Stimulated activated naive CD8-positive, alpha-beta T cell treated with anti-CD3 and anti-CD28 coated beads, Interleukin-15, Interleukin-2, amounts not matched to agents 100 ng/mL and 50 ng/mL, for 24 hours (primary cell): ENCODE measurements around the gene AMPD3.

Experiments
- H3K27ac Mint-ChIP-seq: one replicate; pipeline ENCODE4 v1.8.0; 2021; ENCODE audit warnings: mild to moderate bottlenecking, mixed read lengths
- H3K27me3 Mint-ChIP-seq: one replicate; pipeline ENCODE4 v1.8.0; 2021; ENCODE audit warnings: mixed read lengths
- H3K36me3 Mint-ChIP-seq: one replicate; pipeline ENCODE4 v1.8.0; 2021; ENCODE audit warnings: low read depth, mixed read lengths
- H3K4me1 Mint-ChIP-seq: one replicate; pipeline ENCODE4 v1.8.0; 2021; ENCODE audit warnings: low read depth, mixed read lengths
- H3K4me3 Mint-ChIP-seq: one replicate; pipeline ENCODE4 v1.8.0; 2021; ENCODE audit warnings: mild to moderate bottlenecking, mixed read lengths
- H3K9me3 Mint-ChIP-seq: one replicate; pipeline ENCODE4 v1.8.0; 2021; ENCODE audit warnings: mixed read lengths

The AMPD3 gene

DNA sequence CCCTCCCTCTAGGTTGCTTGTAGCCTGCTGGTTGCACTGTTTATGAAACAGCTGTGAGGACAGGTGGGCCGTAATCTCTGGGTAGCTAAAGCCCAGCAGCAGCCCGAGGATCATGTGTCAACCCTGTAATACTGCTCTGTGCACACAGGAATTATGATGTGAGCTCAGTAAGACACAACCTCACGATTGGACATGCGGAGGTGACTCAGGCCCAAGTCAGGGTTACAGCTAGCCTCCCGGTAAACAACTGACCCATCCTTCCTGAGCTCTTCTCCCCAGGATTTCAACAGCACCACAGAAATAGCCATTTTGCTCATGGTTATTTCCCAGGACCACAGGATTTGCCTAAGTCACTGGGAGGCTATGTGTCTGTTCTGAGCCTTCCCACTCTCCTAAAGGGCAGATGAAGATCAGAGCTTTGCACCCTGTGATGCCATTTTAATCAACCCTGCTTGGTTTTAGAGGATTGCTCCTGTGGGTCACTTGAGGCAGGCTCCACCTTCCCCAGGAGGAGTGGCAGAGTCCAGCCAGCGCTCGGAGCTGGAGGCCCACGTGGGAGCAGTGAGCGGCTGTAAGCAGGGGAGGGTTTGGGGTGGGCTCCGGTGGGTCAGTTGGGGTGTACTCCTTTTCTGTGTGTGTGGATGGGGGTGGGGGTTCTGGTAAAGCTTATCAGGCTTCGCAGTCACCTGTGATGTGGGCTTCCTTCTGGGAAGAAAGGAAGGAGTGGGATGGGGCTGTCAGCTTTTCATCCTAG is at the start of gene AMPD3:
Gene AMPD3 (plus strand): TSS at position 387 of the 754 bp plus-strand sequence. CDS start 6,256 bp downstream, outside the sequence.
- Mint-ChIP-seq H3K27ac (peak within 1 kb of the TSS; percentile 93), H3K9me3 (no peaks in the 10 kb centered on the region), H3K4me3 (peak within 1 kb of the TSS; percentile 89), H3K4me1 (peaks cover 91% of the 10 kb centered on the region), H3K27me3 (no peaks in the 10 kb centered on the region), H3K36me3 (peaks cover 4% of the 10 kb centered on the region)

DNA sequence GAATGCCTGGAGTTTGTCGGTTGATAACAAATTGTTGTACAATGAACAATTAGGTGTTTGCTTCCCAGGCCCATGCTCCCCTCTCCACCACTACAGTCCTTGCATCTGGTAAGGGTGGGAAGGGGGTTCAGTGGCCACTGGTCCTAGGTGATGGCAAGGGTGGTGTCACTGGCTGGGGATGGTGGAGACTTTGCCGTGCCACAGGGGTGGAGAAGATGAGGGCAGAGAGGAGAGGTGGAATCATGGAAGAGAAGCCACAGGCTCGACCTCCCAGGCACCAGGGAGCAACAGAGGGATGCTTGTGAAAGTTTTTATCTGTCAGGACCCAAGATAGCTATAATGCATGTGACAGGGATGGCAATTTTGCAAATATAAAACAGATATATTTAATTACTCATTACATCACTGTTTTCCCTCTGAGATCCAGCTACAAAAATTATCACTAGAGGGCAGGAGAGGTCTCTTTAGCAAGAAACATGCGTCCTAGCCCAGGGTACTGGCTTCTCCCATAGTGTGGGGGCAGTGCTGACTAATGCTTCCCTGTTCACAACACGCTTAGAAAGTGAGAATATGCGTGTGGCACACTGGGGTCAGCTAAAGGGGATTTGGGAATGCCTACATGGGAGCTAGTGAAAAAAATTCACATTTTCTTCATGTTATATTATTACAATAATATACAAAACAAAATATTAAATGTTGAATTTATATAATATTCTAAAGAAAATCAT is 49.0 kb upstream of the AMPD3 start:
- no peak overlapping the region for H3K27ac Mint-ChIP-seq
- no peaks in the 10 kb centered on the region for H3K27me3 Mint-ChIP-seq
- peaks cover 12% of the 10 kb centered on the region for H3K4me1 Mint-ChIP-seq
- H3K36me3 Mint-ChIP-seq: no peaks in the 10 kb centered on the region
- H3K4me3 Mint-ChIP-seq: no peak overlapping the region
- H3K9me3 Mint-ChIP-seq: no peaks in the 10 kb centered on the region

DNA sequence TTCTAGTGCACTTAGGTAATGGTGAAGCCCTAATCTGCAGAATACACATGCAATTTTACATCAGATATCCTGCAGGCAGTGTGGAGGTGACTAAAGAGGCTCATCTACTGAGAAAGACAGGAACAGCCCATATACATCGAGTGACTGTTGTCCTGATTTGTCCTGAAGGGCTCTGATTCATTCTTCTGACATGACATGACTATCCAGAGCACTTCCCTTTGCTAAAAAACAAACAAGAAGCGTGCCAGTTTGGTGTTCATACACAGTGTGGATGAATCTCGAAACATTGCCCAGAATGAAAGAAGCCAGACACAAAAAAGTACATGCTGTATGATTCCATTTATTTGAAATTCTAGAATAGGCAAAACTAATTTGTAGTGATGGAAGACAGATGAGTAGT is 48.0 kb upstream of the AMPD3 start:
- H3K27ac Mint-ChIP-seq: no peak overlapping the region
- H3K4me3 Mint-ChIP-seq: no peak overlapping the region
- peaks cover 12% of the 10 kb centered on the region for H3K4me1 Mint-ChIP-seq
- H3K9me3 Mint-ChIP-seq: no peaks in the 10 kb centered on the region
- no peaks in the 10 kb centered on the region for H3K27me3 Mint-ChIP-seq
- H3K36me3 Mint-ChIP-seq: no peaks in the 10 kb centered on the region

DNA sequence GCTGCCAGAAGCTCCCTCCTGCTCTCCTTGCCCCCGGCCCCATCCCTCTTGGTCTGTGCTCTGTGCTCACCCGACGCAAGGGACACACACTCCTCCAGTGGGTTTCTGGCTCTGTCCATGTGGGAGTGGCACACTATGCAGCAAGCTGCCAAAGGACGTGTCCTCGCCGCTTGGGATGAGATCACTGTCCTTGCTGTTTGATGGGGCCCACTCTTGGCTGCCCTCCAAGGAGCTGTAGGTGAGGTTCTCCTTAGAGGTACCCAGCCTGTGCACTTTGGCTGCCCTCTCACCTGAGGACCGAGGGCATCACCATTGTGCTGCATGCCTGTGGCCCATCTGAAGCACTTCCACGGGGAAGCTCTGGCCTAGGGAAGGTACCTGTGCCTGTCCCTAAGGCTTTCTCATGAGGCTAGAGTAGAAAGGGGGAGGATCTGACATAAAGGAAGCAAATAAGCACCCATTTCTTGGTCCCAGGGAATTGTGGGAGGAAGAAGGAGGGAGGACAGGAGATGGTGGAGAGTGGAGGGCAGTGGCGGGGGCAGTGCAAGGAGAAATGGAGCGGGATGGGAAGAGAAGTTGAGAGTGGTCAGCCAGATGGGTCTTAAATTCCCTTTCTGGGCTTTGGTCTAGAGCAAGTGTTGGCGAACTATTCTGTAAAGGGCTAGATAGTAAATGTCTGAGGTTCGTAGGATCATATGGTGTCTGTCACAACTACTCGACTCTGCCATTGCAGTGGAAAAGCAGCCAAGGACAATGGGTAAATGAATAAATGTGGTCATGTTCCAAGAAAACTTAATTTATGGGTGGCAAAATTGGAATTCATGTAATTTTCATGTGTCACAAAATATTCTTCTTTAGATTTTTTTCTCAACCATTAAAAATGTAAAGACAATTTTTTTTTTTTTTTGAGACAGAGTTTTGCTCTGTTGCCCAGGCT is 47.0 kb upstream of the AMPD3 start:
- no peaks in the 10 kb centered on the region for H3K36me3 Mint-ChIP-seq
- H3K4me3 Mint-ChIP-seq: no peak overlapping the region
- no peaks in the 10 kb centered on the region for H3K27me3 Mint-ChIP-seq
- H3K4me1 Mint-ChIP-seq: peaks cover 12% of the 10 kb centered on the region
- no peak overlapping the region for H3K27ac Mint-ChIP-seq
- H3K9me3 Mint-ChIP-seq: no peaks in the 10 kb centered on the region

DNA sequence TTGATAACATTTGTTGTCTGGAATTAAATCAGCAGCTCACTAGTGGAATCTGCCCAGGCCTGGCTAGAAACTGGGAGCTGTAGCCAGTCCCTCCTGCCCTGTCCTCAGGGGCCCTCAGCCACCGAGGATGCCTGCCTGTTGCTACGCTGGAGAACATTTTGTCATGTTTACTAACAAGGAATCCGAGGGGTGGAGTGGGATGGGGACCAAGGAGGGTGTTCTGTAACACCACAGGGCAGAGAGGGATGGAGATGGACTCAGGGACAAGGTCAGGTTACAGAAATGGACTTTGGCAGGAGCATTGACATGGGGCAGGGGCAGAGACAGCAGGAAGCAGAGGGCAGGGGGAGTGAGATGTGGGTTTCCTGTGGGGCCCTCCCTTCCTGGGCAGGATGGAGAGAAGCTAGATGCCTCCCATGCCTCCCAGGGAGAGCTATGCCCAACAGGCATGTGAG is 45.8 kb upstream of the AMPD3 start:
- Mint-ChIP-seq H3K27me3 (no peaks in the 10 kb centered on the region), H3K36me3 (no peaks in the 10 kb centered on the region), H3K9me3 (no peaks in the 10 kb centered on the region), H3K27ac (no peak overlapping the region), H3K4me3 (no peak overlapping the region), H3K4me1 (peaks cover 20% of the 10 kb centered on the region)

DNA sequence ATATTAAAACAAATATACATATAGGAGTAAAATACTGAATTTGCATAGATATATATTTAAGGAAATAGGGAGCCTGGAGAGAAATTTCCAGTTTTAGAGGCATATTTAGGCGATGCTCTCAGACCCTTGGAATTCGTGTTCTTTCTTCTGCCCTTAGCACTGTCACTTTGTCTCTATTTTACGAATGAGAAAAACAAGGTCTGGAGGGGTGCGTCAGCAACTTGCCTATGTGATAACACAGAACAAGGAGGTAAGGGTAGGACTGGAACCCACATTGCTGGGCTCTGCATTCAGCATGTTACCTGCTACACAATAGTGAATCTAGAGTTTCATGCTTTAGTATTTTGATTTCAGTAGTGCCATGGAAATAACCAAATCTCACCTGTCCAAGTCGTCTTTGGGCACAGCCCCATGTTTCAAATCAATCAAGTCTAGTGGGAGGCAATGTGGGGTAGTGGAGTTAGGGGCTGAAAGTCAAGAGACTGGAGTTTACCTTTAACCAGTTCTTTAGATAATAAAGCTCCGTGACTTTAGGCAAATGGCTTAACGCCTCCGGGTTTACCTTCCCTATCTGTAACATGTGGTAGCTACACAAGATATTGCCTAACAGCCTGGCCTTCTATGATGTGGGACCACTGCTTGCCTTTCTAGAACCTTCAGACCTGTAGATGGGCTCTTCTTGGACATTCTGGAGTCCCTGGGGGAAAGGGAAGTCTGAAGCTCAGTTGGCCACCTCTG is 44.8 kb upstream of the AMPD3 start:
- no peak overlapping the region for H3K27ac Mint-ChIP-seq
- peaks cover 30% of the 10 kb centered on the region for H3K4me1 Mint-ChIP-seq
- H3K36me3 Mint-ChIP-seq: no peaks in the 10 kb centered on the region
- H3K4me3 Mint-ChIP-seq: no peak overlapping the region
- H3K27me3 Mint-ChIP-seq: peaks cover 1% of the 10 kb centered on the region
- H3K9me3 Mint-ChIP-seq: no peaks in the 10 kb centered on the region

DNA sequence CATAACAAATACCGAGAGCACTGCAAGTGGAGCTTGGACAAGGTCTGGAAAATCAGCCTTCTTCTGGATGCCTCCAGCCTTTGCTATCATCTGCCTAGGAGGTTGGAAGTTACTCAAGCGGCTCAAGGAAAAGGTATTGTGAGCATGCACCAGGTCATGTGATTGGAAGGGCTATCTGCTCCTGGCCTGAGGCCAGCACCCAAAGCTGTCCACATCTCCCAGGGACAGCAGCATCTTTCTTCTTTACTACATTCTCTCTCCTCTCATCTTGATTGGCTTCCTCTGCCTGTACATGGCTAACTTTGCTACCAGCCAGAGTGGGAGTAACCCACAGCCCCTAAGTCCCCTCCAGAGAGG is 44.2 kb upstream of the AMPD3 start:
- Mint-ChIP-seq H3K4me1 (peaks cover 32% of the 10 kb centered on the region), H3K36me3 (no peaks in the 10 kb centered on the region), H3K27ac (no peak overlapping the region), H3K27me3 (peaks cover 3% of the 10 kb centered on the region), H3K4me3 (no peak overlapping the region), H3K9me3 (no peaks in the 10 kb centered on the region)

DNA sequence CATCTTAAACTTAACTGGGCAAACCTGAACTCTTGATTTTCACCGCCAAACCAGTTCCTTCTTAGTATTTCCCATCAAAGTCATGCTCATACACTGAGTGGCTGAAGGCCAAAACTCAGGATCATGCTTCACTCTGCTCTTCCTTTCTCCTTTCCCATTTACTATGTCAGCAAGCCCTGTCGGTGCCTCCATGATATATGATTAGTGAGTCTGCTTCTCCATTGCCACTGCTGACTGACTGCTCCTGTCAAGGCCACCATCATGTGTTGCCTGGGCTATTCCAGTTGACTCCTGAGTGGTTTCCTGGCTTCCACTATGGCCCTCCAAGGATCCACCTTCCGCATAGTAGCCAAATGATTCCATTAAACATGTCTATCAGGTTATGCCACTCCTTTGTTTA is 42.8 kb upstream of the AMPD3 start:
- Mint-ChIP-seq H3K27me3 (peaks cover 8% of the 10 kb centered on the region), H3K9me3 (no peaks in the 10 kb centered on the region), H3K4me1 (peaks cover 29% of the 10 kb centered on the region), H3K27ac (no peak overlapping the region), H3K4me3 (no peak overlapping the region), H3K36me3 (no peaks in the 10 kb centered on the region)

DNA sequence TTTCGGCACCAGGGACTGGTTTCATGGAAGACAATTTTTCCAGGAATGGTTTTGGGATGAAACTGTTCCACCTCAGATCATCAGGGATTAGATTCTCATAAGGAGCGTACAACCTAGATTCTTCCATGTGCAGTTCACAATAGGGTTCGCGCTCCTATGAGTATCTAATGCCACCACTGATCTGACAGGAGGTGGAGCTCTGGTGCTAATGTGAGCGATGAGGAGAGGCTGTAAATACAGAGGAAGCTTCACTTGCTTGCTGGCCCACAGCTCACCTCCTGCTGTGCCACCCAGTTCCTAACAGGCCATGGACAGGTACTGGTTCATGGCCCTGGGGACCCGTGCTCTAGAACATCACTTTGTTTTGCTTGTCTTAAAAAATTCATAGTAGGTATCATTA is 41.8 kb upstream of the AMPD3 start:
- H3K4me3 Mint-ChIP-seq: no peak overlapping the region
- peaks cover 29% of the 10 kb centered on the region for H3K4me1 Mint-ChIP-seq
- no peaks in the 10 kb centered on the region for H3K36me3 Mint-ChIP-seq
- H3K27ac Mint-ChIP-seq: no peak overlapping the region
- H3K27me3 Mint-ChIP-seq: peaks cover 8% of the 10 kb centered on the region
- H3K9me3 Mint-ChIP-seq: no peaks in the 10 kb centered on the region

DNA sequence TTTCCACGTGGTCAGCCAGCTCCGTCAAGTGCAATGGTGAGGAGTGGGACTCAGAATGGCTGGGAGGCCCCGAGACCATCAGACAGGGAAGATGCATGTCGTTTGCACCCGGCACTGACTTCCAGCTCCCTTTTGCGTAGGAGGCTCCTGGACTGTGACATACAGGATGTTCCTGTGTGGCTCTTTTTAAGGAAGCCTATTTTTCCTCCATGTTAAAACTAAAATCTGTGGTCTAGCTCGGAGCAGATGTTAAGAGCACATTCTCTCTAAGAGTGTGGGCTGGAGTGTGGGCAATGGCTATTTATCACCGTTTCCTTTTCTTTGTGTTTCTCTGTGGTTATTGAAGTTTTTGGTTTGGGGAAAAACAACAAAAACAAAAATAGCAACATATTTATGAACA is 40.9 kb upstream of the AMPD3 start:
- H3K27me3 Mint-ChIP-seq: peaks cover 8% of the 10 kb centered on the region
- no peak overlapping the region for H3K4me3 Mint-ChIP-seq
- H3K4me1 Mint-ChIP-seq: peaks cover 27% of the 10 kb centered on the region
- no peak overlapping the region for H3K27ac Mint-ChIP-seq
- H3K9me3 Mint-ChIP-seq: no peaks in the 10 kb centered on the region
- no peaks in the 10 kb centered on the region for H3K36me3 Mint-ChIP-seq

DNA sequence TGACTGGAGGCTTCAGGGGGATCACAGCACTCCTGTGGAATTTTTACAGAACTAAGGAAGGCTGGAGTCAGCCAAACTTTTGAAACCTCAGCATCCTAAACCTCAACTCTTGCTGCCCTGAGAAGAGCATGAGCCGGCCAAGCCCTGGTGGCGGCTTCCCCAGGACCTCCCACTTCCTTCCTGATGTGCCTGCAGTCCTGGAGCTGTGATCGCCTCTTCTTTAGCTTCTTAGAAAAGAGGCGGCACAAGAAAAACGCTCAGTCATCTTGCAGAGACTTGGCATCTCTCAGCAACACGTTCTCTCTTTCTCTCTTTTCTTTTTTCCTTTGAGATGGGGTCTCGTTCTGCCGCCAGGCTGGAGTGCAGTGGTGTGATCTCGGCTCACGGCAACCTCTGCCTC is 40.4 kb upstream of the AMPD3 start:
- H3K36me3 Mint-ChIP-seq: no peaks in the 10 kb centered on the region
- peaks cover 22% of the 10 kb centered on the region for H3K4me1 Mint-ChIP-seq
- no peaks in the 10 kb centered on the region for H3K9me3 Mint-ChIP-seq
- peaks cover 8% of the 10 kb centered on the region for H3K27me3 Mint-ChIP-seq
- H3K27ac Mint-ChIP-seq: no peak overlapping the region
- H3K4me3 Mint-ChIP-seq: no peak overlapping the region

DNA sequence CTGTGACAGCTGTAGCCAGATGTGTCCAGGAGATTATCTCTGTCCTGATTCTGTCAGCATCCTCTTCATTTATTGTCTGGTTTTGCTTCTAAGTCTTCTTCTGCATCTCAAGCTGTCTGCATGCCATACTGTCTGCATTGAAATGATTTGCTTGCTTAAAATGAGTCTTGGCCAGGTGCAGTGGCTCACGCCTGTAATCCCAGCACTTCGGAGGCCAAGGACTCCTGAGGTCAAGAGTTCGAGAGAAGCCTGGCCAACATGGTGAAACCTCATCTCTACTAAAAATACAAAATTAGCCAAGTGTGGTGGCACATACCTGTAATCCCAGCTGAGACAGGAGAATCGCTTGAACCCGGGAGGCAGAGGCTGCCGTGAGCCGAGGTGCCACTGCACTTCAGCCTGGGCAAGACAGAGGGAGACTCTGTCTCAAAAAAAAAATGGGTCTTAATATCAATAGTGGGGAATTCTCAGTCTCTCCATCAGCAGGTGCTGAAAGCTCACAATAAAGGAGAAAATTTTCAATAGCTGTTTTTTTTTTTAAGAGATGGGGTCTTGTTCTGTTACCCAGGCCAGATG is 39.2 kb upstream of the AMPD3 start:
- Mint-ChIP-seq H3K4me3 (no peak overlapping the region), H3K4me1 (peaks cover 20% of the 10 kb centered on the region), H3K27me3 (peaks cover 8% of the 10 kb centered on the region), H3K36me3 (no peaks in the 10 kb centered on the region), H3K9me3 (no peaks in the 10 kb centered on the region), H3K27ac (no peak overlapping the region)

DNA sequence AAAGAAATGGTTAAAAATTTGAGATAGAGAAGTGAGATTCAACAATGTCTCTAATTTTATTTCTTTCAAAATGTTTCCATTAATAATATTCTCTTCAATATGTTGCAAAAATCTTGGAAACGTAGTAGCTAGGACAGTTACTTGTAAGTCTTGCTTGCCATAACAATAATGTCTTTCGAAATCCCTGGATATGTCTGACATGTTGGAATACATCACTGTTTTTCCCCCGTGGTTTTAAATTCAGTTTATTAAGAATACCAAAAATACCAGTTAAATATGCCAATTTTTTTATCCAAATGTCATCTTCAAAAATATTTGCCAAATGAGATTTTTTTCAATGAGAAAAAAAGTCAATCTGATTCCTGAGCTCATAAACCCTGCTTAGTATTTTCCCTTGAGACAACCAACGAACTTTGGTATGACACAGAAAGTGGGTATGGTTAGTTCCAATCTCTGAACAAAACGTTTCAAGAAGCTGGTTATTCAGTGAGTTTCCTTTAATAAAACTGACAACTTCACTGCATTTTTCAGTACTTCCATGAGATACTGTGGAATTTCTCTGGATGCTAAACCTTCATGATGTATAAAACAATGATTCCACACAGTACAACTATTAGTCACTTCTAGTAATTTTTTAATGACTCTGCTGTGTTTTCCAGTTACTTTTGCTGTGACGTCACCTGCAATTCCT is 36.7 kb upstream of the AMPD3 start:
- Mint-ChIP-seq H3K27ac (no peak overlapping the region), H3K9me3 (peaks cover 6% of the 10 kb centered on the region), H3K4me3 (no peak overlapping the region), H3K27me3 (peaks cover 11% of the 10 kb centered on the region), H3K4me1 (peaks cover 20% of the 10 kb centered on the region), H3K36me3 (no peaks in the 10 kb centered on the region)

DNA sequence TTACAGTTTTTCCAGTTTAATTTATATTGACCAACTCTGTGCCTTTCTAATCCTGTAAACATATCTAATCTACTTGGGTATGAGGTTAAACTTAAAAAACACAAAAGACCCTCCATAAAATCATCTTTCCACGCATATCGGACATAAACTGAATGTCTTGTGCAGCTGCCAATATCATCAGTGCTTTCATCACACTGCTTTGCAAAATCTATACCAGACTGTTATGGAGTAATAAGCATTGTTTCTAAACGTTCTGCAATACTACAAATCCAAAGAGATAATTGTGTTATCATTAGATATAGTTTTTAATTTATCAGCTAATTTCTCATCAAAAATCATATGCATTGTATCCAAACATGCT is 36.1 kb upstream of the AMPD3 start:
- Mint-ChIP-seq H3K4me3 (no peak overlapping the region), H3K27me3 (peaks cover 11% of the 10 kb centered on the region), H3K4me1 (peaks cover 15% of the 10 kb centered on the region), H3K9me3 (peaks cover 6% of the 10 kb centered on the region), H3K36me3 (no peaks in the 10 kb centered on the region), H3K27ac (no peak overlapping the region)
